NCI-H1105 (cell line): ENCODE measurements around the gene SETDB1.

ENCODE experiments used
- DNase-seq: peaks from one replicate; lab custom pipeline; 2025; lab: John Stamatoyannopoulos, UW

The SETDB1 gene

GRCh38 chr1:151003180-151003579 lies 77.0 kb downstream of the SETDB1 start:
- no peak for DNase-seq

- DNase-seq, result no peak
Observed at GRCh38 chr1:151005729-151006319, 79.7 kb downstream of the SETDB1 start.

- DNase-seq, result peak; percentile 63
Observed at GRCh38 chr1:151006327-151007052, 80.3 kb downstream of the SETDB1 start, which contains the start of gene MINDY1. Gene MINDY1 (minus strand): TSS chr1:151006902. CDS start chr1:151002617, 4,285 bp downstream.

GRCh38 chr1:151007853-151008243 lies 81.7 kb downstream of the SETDB1 start:
- DNase-seq, result no peak

GRCh38 chr1:151008244-151009205 lies 82.4 kb downstream of the SETDB1 start, which contains the start of gene PRUNE1:
Gene PRUNE1 (plus strand): TSS chr1:151008449. CDS start chr1:151008633, 184 bp downstream.
- DNase-seq, result peak; percentile 97

GRCh38 chr1:151009206-151009587 lies 83.0 kb downstream of the SETDB1 start:
- no peak for DNase-seq

- no peak for DNase-seq
Observed at GRCh38 chr1:151009674-151010345, 83.6 kb downstream of the SETDB1 start.

- DNase-seq, result no peak
Observed at GRCh38 chr1:151010346-151010726, 84.2 kb downstream of the SETDB1 start.

GRCh38 chr1:151011154-151011850 lies 85.1 kb downstream of the SETDB1 start:
- no peak for DNase-seq

- no peak for DNase-seq
Observed at GRCh38 chr1:151012684-151013471, 86.7 kb downstream of the SETDB1 start.

- no peak for DNase-seq
Observed at GRCh38 chr1:151013518-151013917, 87.4 kb downstream of the SETDB1 start.
